Endometrial microvascular endothelial cells (primary cell): ENCODE data around the gene IFIT2. TPM values are rescaled to one million over a fixed set of nuclear protein-coding genes. Genes with fewer than 3 reads are reported as not detected.
"Not testable (repeated sequence)": the region's sequence is repeated elsewhere in the genome, so short reads cannot be mapped to it uniquely, and the experiment has no call there.

Experiments
- in situ Hi-C: cut with HindIII; loops from 2 replicates; pipeline ENCODE4 v1.10.0; 2017; ENCODE audit warnings: low sequenced_read_pairs, low pct_unique_long_range_greater_than_20kb; ENCODE audit errors: inconsistent ontology term
- total RNA-seq: library from RNA; depleted of rRNA; stranded (reverse); fragments of >200 nt; gene quantifications from one replicate; pipeline ENCODE4 v1.2.3, GENCODE V29; 2015; ENCODE audit errors: inconsistent ontology term

The IFIT2 gene
- total RNA-seq, 1 donor from 2014 or later = 0.84 TPM

DNA sequence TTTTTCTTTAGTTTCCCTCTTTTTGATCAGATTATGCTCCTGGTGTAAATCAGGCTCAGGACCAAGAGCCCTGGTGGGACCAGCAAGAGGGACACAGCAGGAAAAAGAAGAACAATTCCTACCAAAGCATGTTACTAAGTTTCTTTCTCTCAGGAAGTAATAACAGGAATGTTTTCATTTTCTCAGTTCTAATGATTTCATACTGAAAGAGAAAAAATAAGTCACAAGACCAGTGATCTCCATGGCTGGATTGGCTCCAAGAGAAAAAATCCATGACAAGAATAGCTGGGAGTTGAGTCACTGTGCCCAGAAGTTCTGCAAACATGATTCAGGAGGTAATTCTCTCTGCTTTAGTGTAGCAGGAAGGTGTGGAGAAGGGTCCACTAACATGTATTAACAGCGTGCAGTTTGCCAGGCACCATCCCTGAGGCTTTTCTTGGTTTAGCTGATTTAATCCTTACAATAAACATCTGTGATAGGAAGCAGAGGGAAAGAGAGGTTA lies 23.8 kb upstream of the IFIT2 start:
- in situ Hi-C loops = no loop called here

DNA sequence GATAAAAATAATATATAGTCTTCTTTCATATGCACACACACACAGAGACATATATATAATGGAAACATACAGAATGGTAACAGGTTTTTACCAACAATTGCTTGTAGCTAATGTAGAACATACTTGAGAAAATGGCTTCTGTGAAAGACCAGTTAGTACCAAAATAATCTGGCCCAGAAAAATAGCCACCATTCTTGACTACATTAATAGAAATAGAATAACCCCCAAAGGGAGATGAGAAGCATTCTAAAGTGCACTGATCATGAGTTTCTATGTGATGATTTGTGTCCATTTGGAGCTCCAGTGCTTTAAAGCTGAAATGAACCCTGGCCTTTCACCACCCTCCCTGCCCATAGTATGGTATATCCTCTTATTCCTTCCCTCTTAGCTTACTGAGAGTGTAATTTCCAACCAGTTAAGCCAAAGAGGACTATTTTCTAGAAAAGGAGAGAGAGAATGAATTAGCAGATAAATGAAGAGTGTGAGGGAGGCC lies 22.9 kb upstream of the IFIT2 start:
- in situ Hi-C loops = no loop called here

DNA sequence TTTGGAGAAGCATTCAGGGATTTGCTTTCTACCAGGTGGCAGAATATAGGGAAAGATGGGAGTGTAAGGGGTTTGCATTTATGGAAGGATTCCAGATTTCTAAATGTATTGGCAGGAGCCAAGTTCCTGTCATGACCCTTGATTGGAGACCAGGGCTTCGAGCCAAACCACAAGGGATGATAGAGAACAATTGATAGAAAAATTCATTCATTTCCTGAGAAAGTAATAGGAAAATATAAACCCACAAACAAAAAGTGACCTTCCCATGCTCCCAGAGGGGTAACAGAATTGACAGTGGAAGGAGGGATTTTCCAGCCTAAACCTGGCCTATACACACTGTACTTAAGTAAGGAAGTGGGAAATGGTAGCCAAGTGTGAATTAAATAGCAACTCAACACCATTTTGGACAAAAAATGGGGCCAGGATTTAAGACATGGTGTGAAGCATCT lies 22.4 kb upstream of the IFIT2 start:
- in situ Hi-C loops = no loop called here

DNA sequence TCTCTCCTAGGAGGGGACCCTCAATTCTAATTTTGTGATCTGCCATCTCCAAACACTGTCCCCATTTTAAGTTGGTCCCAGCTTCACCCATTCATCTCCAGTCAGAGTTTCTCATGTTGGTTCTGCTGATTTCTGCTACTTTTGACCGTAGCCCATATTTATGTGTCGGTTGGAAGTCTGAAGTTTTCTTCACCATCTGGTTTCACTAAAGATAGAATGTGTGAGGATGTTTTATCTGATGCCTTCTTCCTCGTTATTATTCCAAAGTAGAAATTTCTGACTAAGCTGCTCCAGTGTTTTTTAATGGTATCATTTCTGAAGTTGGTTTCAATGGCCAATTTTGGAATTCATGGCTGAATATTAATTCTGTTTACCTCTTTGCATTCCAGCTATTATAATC lies 21.3 kb upstream of the IFIT2 start:
- in situ Hi-C loops = no loop called here

DNA sequence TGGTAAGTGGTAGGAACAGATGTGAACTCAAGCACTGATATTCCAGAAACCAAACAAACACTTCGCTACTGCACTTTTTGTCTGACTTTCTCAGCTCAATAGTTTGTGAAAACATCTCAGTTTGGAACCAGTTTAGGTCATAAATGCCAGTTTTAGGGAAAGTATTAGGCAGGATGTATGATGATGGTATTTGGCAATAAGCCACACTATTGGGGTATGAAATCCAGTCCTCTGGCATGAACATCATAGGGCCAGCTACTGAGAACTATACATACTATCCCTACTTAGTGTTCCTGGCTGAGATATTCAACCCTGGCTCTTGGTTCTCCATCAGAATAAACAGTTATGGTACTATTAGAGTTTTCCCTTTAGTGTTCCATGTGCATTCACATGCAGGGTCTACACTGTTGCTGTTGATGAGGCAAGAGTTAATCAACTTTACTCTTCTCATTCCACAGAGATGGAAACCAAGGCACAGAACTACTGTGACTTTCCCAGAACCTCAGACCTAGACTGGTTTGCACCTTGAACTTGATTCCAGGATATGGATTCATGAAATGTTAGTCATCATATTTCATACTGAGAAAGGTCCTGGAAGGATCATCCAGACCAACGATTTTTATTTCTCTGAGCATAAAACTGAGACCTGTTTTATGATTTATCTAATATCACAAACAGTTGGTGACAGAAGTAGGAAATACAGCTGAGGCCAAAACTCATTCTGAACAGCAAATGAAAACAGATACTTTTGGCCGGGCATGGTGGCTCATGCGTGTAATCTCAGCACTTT lies 20.0 kb upstream of the IFIT2 start:
- in situ Hi-C loops = no loop called here

DNA sequence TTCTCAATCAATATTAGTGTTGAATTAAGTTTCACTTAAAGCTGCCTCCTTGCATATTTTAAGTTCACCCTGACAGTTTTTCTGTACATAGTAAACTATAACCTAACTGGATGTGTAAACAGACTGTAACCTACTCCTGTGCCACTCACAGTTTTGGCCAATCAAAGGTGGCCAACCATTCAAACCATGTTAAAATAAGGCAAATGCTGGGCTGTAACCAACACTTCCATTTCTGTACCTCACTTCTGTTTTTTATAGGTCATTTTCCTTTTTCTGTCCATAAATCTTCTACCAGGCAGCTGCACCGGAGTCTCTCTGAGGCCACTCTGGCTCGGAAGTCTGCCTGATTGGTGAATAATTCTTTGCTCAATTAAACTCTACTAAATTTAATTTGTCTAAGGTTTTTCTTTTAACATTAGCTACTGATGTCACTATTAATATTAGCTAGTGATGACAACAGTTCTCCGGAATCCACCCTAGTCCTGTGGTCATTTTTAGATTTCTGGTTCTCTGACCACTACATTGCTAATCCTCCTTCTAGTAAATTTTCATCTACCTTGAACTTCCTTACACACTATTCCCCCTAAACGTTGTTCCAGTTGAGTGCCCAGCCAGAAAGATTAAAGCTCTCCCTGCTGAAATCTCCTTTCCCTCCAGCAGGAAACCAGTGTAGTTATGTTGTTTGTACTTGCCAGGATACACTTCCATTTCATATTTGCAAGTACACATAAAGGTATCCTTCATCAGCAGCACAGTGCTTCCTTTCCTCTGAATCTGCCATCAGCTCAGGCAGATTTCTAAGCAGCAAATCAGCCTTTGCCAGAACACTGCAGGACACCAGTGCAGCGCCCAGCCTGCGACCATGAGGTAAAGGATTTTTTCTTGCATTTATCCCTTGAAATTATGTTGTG lies 18.6 kb upstream of the IFIT2 start:
- in situ Hi-C loops = no loop called here

DNA sequence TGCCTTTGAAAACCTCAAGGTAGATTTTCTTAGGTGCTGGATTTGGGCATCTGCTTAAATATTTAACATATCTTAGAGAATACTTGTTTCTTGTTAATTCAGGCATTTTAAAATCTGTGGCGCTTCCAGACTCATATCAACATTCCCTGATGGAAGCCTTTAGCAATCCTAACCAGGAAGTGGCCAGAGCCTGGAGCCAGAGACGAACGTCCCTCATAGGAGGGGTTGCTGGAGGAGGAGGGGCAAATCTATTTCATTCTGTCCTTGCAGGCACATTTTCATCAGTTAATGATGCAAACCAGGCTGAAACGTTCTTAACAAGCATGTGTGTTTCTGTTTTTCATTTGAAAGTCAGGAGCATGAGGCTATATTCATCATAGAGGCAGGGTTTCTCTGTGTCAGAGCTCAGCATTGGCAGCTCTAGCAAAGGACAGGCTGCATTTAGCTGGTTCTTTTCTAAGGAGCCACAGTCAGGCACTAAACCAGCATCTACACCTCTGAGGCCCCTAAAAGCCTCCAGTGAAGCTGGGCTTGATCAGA lies 17.8 kb upstream of the IFIT2 start:
- in situ Hi-C loops = no loop called here

DNA sequence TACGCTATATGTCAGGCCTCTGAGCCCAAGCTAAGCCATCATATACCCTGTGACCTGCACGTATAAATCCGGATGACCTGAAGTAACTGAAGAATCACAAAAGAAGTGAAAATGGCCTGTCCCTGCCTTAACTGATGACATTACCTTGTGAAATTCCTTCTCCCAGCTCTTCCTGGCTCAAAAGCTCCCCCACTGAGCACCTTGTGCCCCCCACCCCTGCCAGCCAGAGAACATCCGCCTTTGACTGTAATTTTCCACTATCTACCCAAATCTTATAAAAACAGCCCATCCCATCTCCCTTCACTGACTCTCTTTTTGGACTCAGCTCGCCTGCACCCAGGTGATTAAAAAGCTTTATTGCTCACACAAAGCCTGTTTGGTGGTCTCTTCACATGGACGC lies 17.1 kb upstream of the IFIT2 start:
- in situ Hi-C loops = not testable (repeated sequence)

DNA sequence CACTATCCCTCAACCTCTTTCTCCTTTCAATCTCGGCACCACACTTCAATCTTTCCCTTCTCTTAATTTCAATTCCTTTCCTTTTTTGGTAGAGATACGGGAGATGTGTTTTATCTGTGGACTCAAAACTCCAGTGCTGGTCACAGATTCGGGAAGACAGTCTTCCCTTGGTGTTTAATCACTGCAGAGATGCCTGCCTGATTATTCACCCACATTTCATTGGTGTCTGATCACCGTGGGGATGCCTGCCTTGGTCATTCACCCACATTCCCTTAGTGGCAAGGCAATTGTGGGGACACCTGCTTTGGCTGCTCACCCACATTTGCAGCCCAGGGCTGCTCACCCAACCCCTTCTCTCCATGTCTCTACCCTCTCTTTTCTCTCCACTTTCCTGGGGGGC lies 16.5 kb upstream of the IFIT2 start:
- in situ Hi-C loops = not testable (repeated sequence)

DNA sequence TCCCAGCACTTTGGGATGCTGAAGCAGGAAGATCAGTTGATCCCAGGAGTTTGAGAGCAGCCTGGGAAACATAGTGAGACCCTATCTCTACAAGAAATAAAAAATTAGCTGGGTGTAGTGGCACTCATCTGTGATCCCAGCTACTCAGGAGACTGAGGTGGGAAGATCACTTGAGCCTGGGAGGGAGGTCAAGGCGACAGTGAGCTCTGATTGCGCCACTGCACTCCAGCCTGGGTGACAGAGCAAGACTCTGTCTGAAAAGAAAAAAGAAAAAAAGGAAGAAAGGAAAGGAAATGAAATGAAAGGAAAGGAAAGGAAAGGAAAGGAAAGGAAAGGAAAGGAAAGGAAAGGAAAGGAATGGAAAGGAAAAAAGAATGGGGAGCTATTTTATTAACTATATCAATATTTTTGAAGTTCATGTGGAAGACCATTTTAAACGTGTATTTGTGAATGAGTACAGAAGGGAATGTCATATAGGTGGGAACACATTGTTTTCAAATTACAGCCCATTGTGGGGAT lies 7.1 kb upstream of the IFIT2 start:
- in situ Hi-C loops = no loop called here

DNA sequence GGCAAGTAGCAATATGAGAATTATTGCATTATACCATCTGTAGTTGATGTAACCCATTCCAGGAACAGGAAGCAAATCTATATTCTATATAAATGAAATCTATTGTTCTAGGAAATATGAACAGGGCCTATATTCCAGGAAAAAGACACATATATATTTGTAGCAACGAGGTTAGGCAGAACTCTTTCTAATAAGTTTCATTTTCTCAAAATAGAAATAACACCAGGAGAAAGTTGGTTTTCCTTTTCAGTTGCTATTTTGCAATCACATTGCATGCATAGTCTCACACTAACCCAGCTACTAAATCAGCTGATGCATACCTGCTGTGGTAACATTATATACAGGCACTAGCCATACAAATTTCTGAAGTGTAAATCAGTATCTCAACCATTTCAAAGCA lies 6.2 kb upstream of the IFIT2 start:
- in situ Hi-C loops = no loop called here

DNA sequence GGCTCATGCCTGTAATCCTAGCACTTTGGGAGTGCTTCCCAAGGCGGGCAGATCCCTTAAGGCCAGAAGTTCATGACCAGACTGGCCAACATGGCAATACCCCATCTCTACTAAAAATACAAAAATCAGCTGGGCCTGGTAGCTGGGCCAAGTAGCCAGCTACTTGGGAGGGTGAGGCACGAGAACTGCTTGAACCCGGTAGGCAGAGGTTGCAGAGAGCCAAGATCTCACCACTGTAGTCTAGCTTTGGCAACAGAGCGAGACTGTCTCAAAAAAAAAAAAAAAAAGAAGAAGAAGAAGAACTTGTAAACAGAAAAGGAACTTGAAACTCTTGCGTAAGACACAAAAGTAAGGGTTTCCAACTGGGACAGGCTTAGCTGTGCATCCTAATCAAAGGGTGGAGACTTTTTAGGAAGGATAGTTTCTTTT lies 5.6 kb upstream of the IFIT2 start:
- in situ Hi-C loops = no loop called here

DNA sequence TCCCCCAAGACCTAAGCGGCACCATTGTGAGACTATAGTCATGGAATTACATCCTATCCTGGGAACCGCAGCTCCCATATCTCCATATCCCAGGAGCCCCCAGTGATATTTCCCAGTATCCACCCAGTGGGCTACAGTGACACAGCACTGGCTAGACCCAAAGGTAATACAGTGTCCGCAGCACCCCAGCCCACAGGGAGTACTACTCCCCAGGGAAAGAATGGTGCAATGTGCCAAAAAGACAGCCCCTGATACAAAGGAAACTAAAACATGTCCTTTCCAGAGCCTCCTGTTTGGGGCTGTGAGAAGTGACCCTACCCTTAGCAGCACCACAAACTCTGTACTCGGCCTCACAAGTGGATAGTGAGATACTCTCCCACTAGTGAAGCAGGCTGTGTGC lies 4.5 kb upstream of the IFIT2 start:
- in situ Hi-C loops = no loop called here

DNA sequence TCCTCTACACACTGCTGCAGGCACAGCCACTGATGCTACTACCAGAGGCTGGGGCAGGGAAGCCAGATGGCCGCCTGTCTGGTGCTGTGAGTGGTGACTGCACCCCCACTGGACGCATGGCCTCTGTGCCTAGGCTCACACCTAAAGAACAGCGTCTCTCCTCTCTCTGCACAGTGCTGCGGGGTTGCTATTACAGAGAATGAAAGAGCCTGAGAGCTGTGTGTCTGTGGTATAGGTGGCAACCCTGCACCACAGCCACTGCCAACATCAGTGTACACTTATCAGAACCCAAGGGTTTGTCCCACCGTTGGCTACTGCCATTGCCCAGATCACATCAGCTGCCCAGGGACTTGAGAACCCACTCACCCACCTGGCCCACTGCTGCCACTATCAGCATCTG lies 4.1 kb upstream of the IFIT2 start:
- in situ Hi-C loops = no loop called here

DNA sequence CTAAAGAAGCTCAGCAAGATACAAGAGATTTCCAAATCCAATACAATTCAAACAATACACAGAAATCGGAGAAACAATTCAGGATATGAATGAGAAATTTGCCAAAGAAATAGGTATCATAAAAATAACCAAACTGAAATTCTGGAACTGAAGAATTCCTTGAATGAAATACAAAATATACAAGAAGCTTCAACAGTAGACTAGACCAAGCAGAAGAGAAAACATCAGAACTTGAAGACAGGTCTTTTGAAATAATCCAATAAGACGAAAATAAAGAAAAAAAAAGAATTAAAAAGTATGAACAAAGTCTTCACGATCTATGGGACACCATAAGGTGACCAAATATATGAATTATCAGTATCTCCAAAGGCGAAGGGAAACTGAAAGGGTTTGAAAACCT lies 2.8 kb upstream of the IFIT2 start:
- in situ Hi-C loops = no loop called here

DNA sequence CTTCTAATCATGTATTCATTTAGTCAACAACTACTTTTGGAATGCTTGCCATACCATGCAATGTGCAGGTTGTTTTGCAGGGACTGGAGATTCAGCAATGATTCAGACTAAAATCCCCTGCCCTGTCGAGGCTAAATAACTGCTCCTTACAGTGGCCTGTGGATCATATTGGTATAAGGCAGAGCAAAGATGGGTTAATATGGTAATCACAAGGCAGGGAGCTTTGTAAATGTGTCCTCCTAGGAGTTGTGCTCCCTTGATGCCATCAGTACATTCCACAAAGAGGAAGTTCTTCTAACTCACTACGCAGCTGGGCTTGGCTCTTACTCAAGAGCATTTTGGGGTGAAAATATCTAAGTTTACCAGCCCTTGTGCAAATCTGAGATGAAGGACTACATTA lies 614 bp upstream of the IFIT2 start:
- in situ Hi-C loops = no loop called here

DNA sequence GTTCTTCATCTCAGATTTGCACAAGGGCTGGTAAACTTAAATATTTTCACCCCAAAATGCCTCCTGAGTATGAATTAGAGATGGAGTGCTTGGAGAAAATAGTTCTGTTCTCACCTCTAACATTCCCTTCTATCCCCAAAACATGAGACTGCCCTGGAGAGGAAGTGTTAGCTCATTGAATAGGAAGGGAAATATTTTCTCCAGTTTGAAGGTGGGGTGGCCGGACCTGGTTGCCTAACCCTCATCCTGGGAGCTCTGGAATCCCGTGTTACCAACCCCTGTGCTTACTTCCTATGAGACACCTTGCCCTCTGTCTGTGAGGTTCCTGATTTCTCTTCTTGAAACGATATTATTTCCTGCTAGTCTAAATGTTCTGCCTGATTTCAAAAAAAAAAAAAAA lies 779 bp downstream of the IFIT2 start:
- in situ Hi-C loops = no loop called here

DNA sequence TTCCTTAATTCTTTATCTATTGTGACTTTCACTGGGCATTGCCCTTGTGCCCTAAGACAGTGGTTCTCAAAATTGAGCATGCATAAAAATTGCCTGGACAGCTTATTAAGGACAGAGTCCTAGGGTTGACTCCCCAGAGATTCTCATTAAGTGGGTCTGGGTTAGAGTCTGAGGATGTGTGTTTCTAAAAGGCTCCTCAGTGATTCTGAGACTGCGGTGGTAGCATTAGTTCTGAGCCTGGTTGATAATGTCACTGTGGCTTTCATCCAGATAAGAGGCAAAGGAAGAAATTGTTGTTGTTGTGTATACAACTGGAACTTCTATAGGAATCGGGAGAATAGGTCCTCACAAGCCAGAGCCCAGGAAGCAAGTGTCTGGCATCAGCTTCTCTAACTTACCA lies 1.3 kb downstream of the IFIT2 start:
- in situ Hi-C loops = no loop called here

DNA sequence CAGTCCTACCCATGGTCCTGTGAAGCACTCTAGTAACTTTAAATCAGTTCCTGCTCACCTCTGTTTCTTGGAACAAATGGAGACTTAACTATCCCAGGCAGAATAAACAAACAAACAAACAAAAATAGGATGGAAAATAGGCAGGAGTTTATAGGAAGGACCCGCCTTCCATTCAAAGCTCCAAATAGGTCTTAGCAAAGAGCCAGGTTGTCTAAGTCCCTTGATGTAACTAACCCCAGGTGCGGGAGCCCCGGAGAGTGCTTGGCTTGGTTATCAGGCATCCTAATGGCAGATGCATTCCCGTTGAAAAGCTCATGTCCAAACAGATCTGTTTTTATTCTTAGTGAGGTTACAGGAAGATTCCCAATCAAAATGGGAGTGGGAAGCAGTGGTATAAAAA lies 2.2 kb downstream of the IFIT2 start:
- in situ Hi-C loops = no loop called here
